NCI-H2029 treated with DMSO at 0.1 percent for 48 hours (cell line): ENCODE data around the gene PLD3.

ENCODE experiments used
- DNase-seq: peaks from one replicate; lab custom pipeline; 2025; lab: John Stamatoyannopoulos, UW

Gene PLD3

GRCh38 chr19:40348125-40348913 is at the start of gene PLD3, which contains the start of gene C19orf47:
Gene PLD3 (plus strand): TSS chr19:40348695. CDS start chr19:40366484, 17,789 bp downstream.
Gene C19orf47 (minus strand): TSS chr19:40348397. CDS start chr19:40341857, 6,540 bp downstream.
- peak; percentile 94 for DNase-seq

GRCh38 chr19:40300668-40301067 is 47.8 kb upstream of the PLD3 start:
- DNase-seq = no peak

- no peak for DNase-seq
These were observed 46.1 kb upstream of the PLD3 start for GRCh38 chr19:40302224-40303011.

GRCh38 chr19:40303765-40304164 is 44.7 kb upstream of the PLD3 start:
- no peak for DNase-seq

GRCh38 chr19:40304306-40304705 is 44.2 kb upstream of the PLD3 start:
- no peak for DNase-seq

- DNase-seq = peak; percentile 44
These were observed 43.1 kb upstream of the PLD3 start for GRCh38 chr19:40305403-40305802.

- no peak for DNase-seq
These were observed 38.8 kb upstream of the PLD3 start for GRCh38 chr19:40309666-40310065.

- no peak for DNase-seq
These were observed 36.0 kb upstream of the PLD3 start for GRCh38 chr19:40312533-40312932.

- no peak for DNase-seq
These were observed 35.1 kb upstream of the PLD3 start for GRCh38 chr19:40313229-40313983.

- no peak for DNase-seq
These were observed 33.8 kb upstream of the PLD3 start for GRCh38 chr19:40314656-40315055.

GRCh38 chr19:40315812-40316470 is 32.6 kb upstream of the PLD3 start:
- no peak for DNase-seq

- no peak for DNase-seq
These were observed 31.2 kb upstream of the PLD3 start for GRCh38 chr19:40317338-40317737.

GRCh38 chr19:40320558-40320935 is 27.9 kb upstream of the PLD3 start:
- DNase-seq = no peak

GRCh38 chr19:40321076-40321475 is 27.4 kb upstream of the PLD3 start:
- DNase-seq = no peak

- DNase-seq = no peak
These were observed 26.8 kb upstream of the PLD3 start for GRCh38 chr19:40321566-40322270.

GRCh38 chr19:40322271-40322610 is 26.3 kb upstream of the PLD3 start:
- no peak for DNase-seq

GRCh38 chr19:40322951-40323615 is 25.4 kb upstream of the PLD3 start:
- no peak for DNase-seq

GRCh38 chr19:40323705-40324104 is 24.8 kb upstream of the PLD3 start:
- DNase-seq = no peak

- DNase-seq = no peak
These were observed 22.3 kb upstream of the PLD3 start for GRCh38 chr19:40326201-40326600.

- DNase-seq = no peak
These were observed 17.4 kb upstream of the PLD3 start for GRCh38 chr19:40331052-40331451.

- DNase-seq = no peak
These were observed 15.8 kb upstream of the PLD3 start for GRCh38 chr19:40332669-40333068.
